Activated naive CD4-positive, alpha-beta T cell treated with anti-CD3 and anti-CD28 coated beads, Interleukin-2, amount 50 U/mL, for 24 hours (primary cell): ENCODE data around the gene RPL41.
"Not testable (repeated sequence)": the region's sequence is repeated elsewhere in the genome, so short reads cannot be mapped to it uniquely, and the experiment has no call there.

Experiments used
- H3K27ac Mint-ChIP-seq: one replicate; pipeline ENCODE4 v1.8.0; 2021; ENCODE audit warnings: mild to moderate bottlenecking, mixed read lengths
- H3K27me3 Mint-ChIP-seq: one replicate; pipeline ENCODE4 v1.8.0; 2021; ENCODE audit warnings: mixed read lengths
- H3K36me3 Mint-ChIP-seq: one replicate; pipeline ENCODE4 v1.8.0; 2021; ENCODE audit warnings: mixed read lengths
- H3K4me1 Mint-ChIP-seq: one replicate; pipeline ENCODE4 v1.8.0; 2021; ENCODE audit warnings: mixed read lengths
- H3K4me3 Mint-ChIP-seq: one replicate; pipeline ENCODE4 v1.8.0; 2021; ENCODE audit warnings: mild to moderate bottlenecking, mixed read lengths
- H3K9me3 Mint-ChIP-seq: one replicate; pipeline ENCODE4 v1.8.0; 2021; ENCODE audit warnings: mixed read lengths

The RPL41 gene

GRCh38 chr12:56117082-56117706, 761 bp downstream of the RPL41 start:
- peak overlapping the region; percentile 95 for H3K4me3 Mint-ChIP-seq
- H3K27me3 Mint-ChIP-seq, H3K9me3 Mint-ChIP-seq: not testable (repeated sequence)
- H3K36me3 Mint-ChIP-seq: peaks cover 19% of the 10 kb centered on the region
- peak overlapping the region; percentile 95 for H3K27ac Mint-ChIP-seq
- peaks cover 20% of the 10 kb centered on the region for H3K4me1 Mint-ChIP-seq

GRCh38 chr12:56117778-56118687, 1.6 kb downstream of the RPL41 start, which contains the start of gene ZC3H10:
TSS of gene ZC3H10 (plus strand) at chr12:56118266. CDS start at chr12:56120563, 2,297 bp downstream.
- H3K4me3 Mint-ChIP-seq: peak within 1 kb of the TSS; percentile 95
- no peaks in the 10 kb centered on the region for H3K27me3 Mint-ChIP-seq
- peak within 1 kb of the TSS; percentile 95 for H3K27ac Mint-ChIP-seq
- peaks cover 18% of the 10 kb centered on the region for H3K36me3 Mint-ChIP-seq
- peaks cover 20% of the 10 kb centered on the region for H3K4me1 Mint-ChIP-seq
- no peaks in the 10 kb centered on the region for H3K9me3 Mint-ChIP-seq

GRCh38 chr12:56118688-56119357, 2.4 kb downstream of the RPL41 start:
- Mint-ChIP-seq H3K9me3 (no peaks in the 10 kb centered on the region), H3K4me1 (peaks cover 23% of the 10 kb centered on the region), H3K4me3 (peak overlapping the region; percentile 95), H3K27me3 (no peaks in the 10 kb centered on the region), H3K27ac (peak overlapping the region; percentile 91), H3K36me3 (peaks cover 14% of the 10 kb centered on the region)

GRCh38 chr12:56119361-56119796, 2.9 kb downstream of the RPL41 start:
- peak overlapping the region; percentile 91 for H3K27ac Mint-ChIP-seq
- peaks cover 29% of the 10 kb centered on the region for H3K4me1 Mint-ChIP-seq
- no peaks in the 10 kb centered on the region for H3K9me3 Mint-ChIP-seq
- H3K27me3 Mint-ChIP-seq: no peaks in the 10 kb centered on the region
- H3K4me3 Mint-ChIP-seq: peak overlapping the region; percentile 95
- peaks cover 14% of the 10 kb centered on the region for H3K36me3 Mint-ChIP-seq

GRCh38 chr12:56120158-56120846, 3.9 kb downstream of the RPL41 start:
- H3K36me3 Mint-ChIP-seq: peaks cover 14% of the 10 kb centered on the region
- peak overlapping the region; percentile 35 for H3K27ac Mint-ChIP-seq
- H3K4me3 Mint-ChIP-seq: peak overlapping the region; percentile 19
- H3K9me3 Mint-ChIP-seq: no peaks in the 10 kb centered on the region
- no peaks in the 10 kb centered on the region for H3K27me3 Mint-ChIP-seq
- peaks cover 34% of the 10 kb centered on the region for H3K4me1 Mint-ChIP-seq

- Mint-ChIP-seq H3K4me1 (peaks cover 40% of the 10 kb centered on the region), H3K36me3 (peaks cover 14% of the 10 kb centered on the region), H3K27me3 (no peaks in the 10 kb centered on the region), H3K9me3 (no peaks in the 10 kb centered on the region), H3K4me3 (no peak overlapping the region), H3K27ac (peak overlapping the region; percentile 51)
Measured at GRCh38 chr12:56121204-56121870, 4.9 kb downstream of the RPL41 start.

GRCh38 chr12:56122637-56123036, 6.2 kb downstream of the RPL41 start:
- no peaks in the 10 kb centered on the region for H3K9me3 Mint-ChIP-seq
- H3K27ac Mint-ChIP-seq: no peak overlapping the region
- no peak overlapping the region for H3K4me3 Mint-ChIP-seq
- peaks cover 3% of the 10 kb centered on the region for H3K36me3 Mint-ChIP-seq
- no peaks in the 10 kb centered on the region for H3K27me3 Mint-ChIP-seq
- H3K4me1 Mint-ChIP-seq: peaks cover 53% of the 10 kb centered on the region

GRCh38 chr12:56124133-56124532, 7.7 kb downstream of the RPL41 start:
- Mint-ChIP-seq H3K4me3 (no peak overlapping the region), H3K9me3 (no peaks in the 10 kb centered on the region), H3K4me1 (peaks cover 47% of the 10 kb centered on the region), H3K27ac (no peak overlapping the region), H3K27me3 (no peaks in the 10 kb centered on the region), H3K36me3 (no peaks in the 10 kb centered on the region)

GRCh38 chr12:56126732-56127239, 10.4 kb downstream of the RPL41 start:
- H3K36me3 Mint-ChIP-seq: peaks cover 3% of the 10 kb centered on the region
- peak overlapping the region; percentile 74 for H3K27ac Mint-ChIP-seq
- no peaks in the 10 kb centered on the region for H3K27me3 Mint-ChIP-seq
- peak overlapping the region; percentile 92 for H3K4me3 Mint-ChIP-seq
- no peaks in the 10 kb centered on the region for H3K9me3 Mint-ChIP-seq
- H3K4me1 Mint-ChIP-seq: peaks cover 60% of the 10 kb centered on the region

- Mint-ChIP-seq H3K4me3 (peak overlapping the region; percentile 92), H3K36me3 (peaks cover 5% of the 10 kb centered on the region), H3K27me3 (no peaks in the 10 kb centered on the region), H3K27ac (peak overlapping the region; percentile 93), H3K9me3 (no peaks in the 10 kb centered on the region), H3K4me1 (peaks cover 67% of the 10 kb centered on the region)
Measured at GRCh38 chr12:56127485-56127887, 11.1 kb downstream of the RPL41 start.

- H3K4me1 Mint-ChIP-seq: peaks cover 70% of the 10 kb centered on the region
- H3K36me3 Mint-ChIP-seq: peaks cover 5% of the 10 kb centered on the region
Measured at GRCh38 chr12:56127888-56128669, 11.6 kb downstream of the RPL41 start, which contains the start of gene ESYT1. TSS of gene ESYT1 (plus strand) at chr12:56128267. CDS start at chr12:56128320, 53 bp downstream.

GRCh38 chr12:56128670-56129205, 12.3 kb downstream of the RPL41 start:
- no peaks in the 10 kb centered on the region for H3K27me3 Mint-ChIP-seq
- no peaks in the 10 kb centered on the region for H3K9me3 Mint-ChIP-seq
- H3K36me3 Mint-ChIP-seq: peaks cover 9% of the 10 kb centered on the region
- H3K4me3 Mint-ChIP-seq: peak overlapping the region; percentile 92
- peak overlapping the region; percentile 95 for H3K27ac Mint-ChIP-seq
- H3K4me1 Mint-ChIP-seq: peaks cover 72% of the 10 kb centered on the region

More at GRCh38 chr12:56127888-56128669, 11.6 kb downstream of the RPL41 start, which contains the start of gene ESYT1:
- no peaks in the 10 kb centered on the region for H3K27me3 Mint-ChIP-seq
- H3K4me3 Mint-ChIP-seq: peak within 1 kb of the TSS; percentile 92
- H3K27ac Mint-ChIP-seq: peak within 1 kb of the TSS; percentile 95
- no peaks in the 10 kb centered on the region for H3K9me3 Mint-ChIP-seq

GRCh38 chr12:56129206-56129941, 12.9 kb downstream of the RPL41 start:
- Mint-ChIP-seq H3K27me3 (no peaks in the 10 kb centered on the region), H3K4me1 (peaks cover 68% of the 10 kb centered on the region), H3K27ac (peak overlapping the region; percentile 95), H3K9me3 (no peaks in the 10 kb centered on the region), H3K36me3 (peaks cover 13% of the 10 kb centered on the region), H3K4me3 (peak overlapping the region; percentile 92)
